DOHH2 (cell line): ENCODE results near the gene TAS2R14.

Experiments used
- H3F3A ChIP-seq: fragments of 200-600 bp; sonication (generic), shearing (Covaris generic); 2 replicates; pipeline ENCODE4 v1.6.0; 2016; ENCODE audit warnings: antibody characterized with exemption, mild to moderate bottlenecking; ENCODE audit not compliant: control insufficient read depth, insufficient read depth
- H3K27ac ChIP-seq: fragments of 200-600 bp; sonication (generic); 2 replicates; pipeline ENCODE4 v1.5.1; 2014; ENCODE audit warnings: low read depth, mild to moderate bottlenecking, low read length, moderate library complexity
- H3K27me3 ChIP-seq: fragments of 200-600 bp; sonication (generic); 2 replicates; pipeline ENCODE4 v1.6.1; 2014; ENCODE audit warnings: mild to moderate bottlenecking, low read length, mixed read lengths; ENCODE audit not compliant: control insufficient read depth
- H3K36me3 ChIP-seq: fragments of 200-600 bp; sonication (generic); 2 replicates; pipeline ENCODE4 v1.6.1; 2014; ENCODE audit warnings: mild to moderate bottlenecking, low read length, moderate library complexity, mixed read lengths; ENCODE audit not compliant: control insufficient read depth
- H3K4me1 ChIP-seq: fragments of 200-600 bp; sonication (generic); 2 replicates; pipeline ENCODE4 v1.6.1; 2014; ENCODE audit warnings: mild to moderate bottlenecking, low read length, mixed read lengths; ENCODE audit not compliant: control insufficient read depth
- H3K4me2 ChIP-seq: fragments of 200-600 bp; sonication (generic); 2 replicates; pipeline ENCODE4 v1.6.0; 2014; ENCODE audit warnings: mild to moderate bottlenecking, low read length, moderate library complexity
- H3K4me3 ChIP-seq: fragments of 200-600 bp; sonication (generic); 2 replicates; pipeline ENCODE4 v1.5.1; 2014; ENCODE audit warnings: mild to moderate bottlenecking, low read length, mixed read lengths
- H3K79me2 ChIP-seq: fragments of 200-600 bp; sonication (generic); 2 replicates; pipeline ENCODE4 v1.6.1; 2014; ENCODE audit warnings: mild to moderate bottlenecking, low read length, mixed read lengths; ENCODE audit not compliant: control insufficient read depth
- H3K9me2 ChIP-seq: fragments of 200-600 bp; sonication (generic); replicated peaks from 2 replicates; pipeline ENCODE4 v1.6.1; 2014; ENCODE audit warnings: mild to moderate bottlenecking, low read length, mixed read lengths; ENCODE audit not compliant: control insufficient read depth
- H3K9me3 ChIP-seq: fragments of 200-600 bp; sonication (generic); 2 replicates; pipeline ENCODE4 v1.6.1; 2014; ENCODE audit warnings: antibody characterized with exemption, low read length, mixed read lengths; ENCODE audit not compliant: control insufficient read depth, insufficient read depth
- H4K20me1 ChIP-seq: fragments of 200-600 bp; sonication (generic); 2 replicates; pipeline ENCODE4 v1.6.0; 2014; ENCODE audit warnings: low read depth, mild to moderate bottlenecking, antibody characterized with exemption, low read length, moderate library complexity; ENCODE audit not compliant: control insufficient read depth, insufficient read depth
- EZH2phosphoT487 ChIP-seq: fragments of 200-600 bp; sonication (generic); IDR thresholded peaks from 2 replicates; pipeline ENCODE4 v1.6.1; 2017; ENCODE audit warnings: borderline replicate concordance, mild to moderate bottlenecking, antibody characterized with exemption, low read length, moderate library complexity, mixed read lengths
- TF ChIP-seq, protein P1 (sequence below): fragments of 200-600 bp; sonication (generic); IDR thresholded peaks from one replicate; pipeline ENCODE4 v1.5.1; 2014; ENCODE audit warnings: antibody characterized with exemption, mild to moderate bottlenecking, low read depth, low read length; ENCODE audit not compliant: poor library complexity, severe bottlenecking

TAS2R14 gene

DNA sequence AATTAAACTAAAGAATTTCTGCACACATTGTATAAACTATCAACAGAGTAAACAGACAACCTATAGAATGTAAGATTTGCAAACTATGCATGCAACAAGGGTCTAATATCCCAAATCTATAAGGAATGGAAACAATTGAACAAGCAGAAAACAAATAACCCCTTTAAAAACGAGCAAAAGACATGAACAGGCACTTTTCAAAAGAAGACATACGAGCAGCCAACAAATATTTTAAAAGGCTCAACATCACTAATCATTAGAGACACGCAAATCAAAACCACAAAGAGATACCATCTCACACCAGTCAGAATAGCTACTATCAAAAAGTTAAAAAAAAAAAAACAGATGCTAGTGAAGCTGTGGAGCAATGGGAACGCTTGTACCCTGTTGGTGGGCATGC is 34.4 kb downstream of the TAS2R14 start:
- TF ChIP-seq, protein P1, sequence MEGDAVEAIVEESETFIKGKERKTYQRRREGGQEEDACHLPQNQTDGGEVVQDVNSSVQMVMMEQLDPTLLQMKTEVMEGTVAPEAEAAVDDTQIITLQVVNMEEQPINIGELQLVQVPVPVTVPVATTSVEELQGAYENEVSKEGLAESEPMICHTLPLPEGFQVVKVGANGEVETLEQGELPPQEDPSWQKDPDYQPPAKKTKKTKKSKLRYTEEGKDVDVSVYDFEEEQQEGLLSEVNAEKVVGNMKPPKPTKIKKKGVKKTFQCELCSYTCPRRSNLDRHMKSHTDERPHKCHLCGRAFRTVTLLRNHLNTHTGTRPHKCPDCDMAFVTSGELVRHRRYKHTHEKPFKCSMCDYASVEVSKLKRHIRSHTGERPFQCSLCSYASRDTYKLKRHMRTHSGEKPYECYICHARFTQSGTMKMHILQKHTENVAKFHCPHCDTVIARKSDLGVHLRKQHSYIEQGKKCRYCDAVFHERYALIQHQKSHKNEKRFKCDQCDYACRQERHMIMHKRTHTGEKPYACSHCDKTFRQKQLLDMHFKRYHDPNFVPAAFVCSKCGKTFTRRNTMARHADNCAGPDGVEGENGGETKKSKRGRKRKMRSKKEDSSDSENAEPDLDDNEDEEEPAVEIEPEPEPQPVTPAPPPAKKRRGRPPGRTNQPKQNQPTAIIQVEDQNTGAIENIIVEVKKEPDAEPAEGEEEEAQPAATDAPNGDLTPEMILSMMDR: no peak
- no peak for TF ChIP-seq EZH2phosphoT487
- Histone ChIP-seq H3K4me1 (no peaks in the 10 kb centered on the region), H4K20me1 (no peaks in the 10 kb centered on the region), H3K36me3 (no peaks in the 10 kb centered on the region), H3K27me3 (no peaks in the 10 kb centered on the region), H3K9me2 (no peaks in the 10 kb centered on the region), H3K27ac (no peak overlapping the region), H3F3A (no peaks in the 10 kb centered on the region), H3K9me3 (no peaks in the 10 kb centered on the region), H3K79me2 (no peaks in the 10 kb centered on the region), H3K4me3 (no peak overlapping the region), H3K4me2 (no peak overlapping the region)

DNA sequence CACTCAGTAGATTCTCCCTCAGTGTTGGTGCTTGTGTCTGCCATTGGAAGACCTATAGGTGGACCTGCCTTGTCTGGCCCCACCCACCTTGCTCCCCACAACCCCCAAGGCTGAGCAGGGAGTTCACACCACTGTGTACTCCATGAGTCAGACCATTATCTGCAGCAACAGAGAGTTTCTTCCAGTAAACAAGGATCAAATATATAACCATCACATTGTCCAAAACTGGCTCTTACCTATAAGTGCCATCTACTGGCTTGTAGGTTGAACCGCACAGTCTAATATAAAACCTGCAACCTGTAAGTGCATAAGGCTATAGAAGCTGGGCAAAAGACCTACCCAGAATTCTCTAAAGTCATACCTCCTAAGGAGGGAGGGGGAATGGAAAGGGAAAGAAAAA is 37.6 kb downstream of the TAS2R14 start:
- H3K4me3 ChIP-seq: no peak overlapping the region
- no peaks in the 10 kb centered on the region for H4K20me1 ChIP-seq
- H3K9me3 ChIP-seq: no peaks in the 10 kb centered on the region
- TF ChIP-seq, protein P1: no peak
- no peak for TF ChIP-seq EZH2phosphoT487
- no peaks in the 10 kb centered on the region for H3K79me2 ChIP-seq
- no peaks in the 10 kb centered on the region for H3F3A ChIP-seq
- H3K36me3 ChIP-seq: no peaks in the 10 kb centered on the region
- no peaks in the 10 kb centered on the region for H3K9me2 ChIP-seq
- H3K27ac ChIP-seq: no peak overlapping the region
- H3K4me2 ChIP-seq: no peak overlapping the region
- no peaks in the 10 kb centered on the region for H3K4me1 ChIP-seq
- no peaks in the 10 kb centered on the region for H3K27me3 ChIP-seq

DNA sequence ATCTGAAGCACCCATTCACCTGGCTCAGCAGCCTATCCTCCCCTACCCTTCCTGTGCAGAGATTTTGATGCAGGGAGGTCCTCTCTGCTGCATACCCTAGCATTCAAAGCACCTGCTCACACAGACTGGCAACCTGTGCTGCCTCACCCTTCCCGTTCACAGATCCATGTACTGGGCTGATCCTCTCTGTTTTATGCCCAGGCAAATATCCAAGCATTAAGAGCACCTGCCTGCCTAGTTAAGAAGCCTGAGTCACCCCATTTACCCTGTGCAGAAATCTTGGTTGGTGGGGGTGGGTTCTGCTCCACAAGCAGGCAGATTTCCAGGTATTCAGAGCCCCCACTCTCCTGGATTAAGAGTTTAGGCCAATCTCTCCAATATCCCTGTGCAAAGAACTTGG is 38.1 kb downstream of the TAS2R14 start:
- no peak overlapping the region for H3K4me2 ChIP-seq
- no peaks in the 10 kb centered on the region for H3K36me3 ChIP-seq
- no peaks in the 10 kb centered on the region for H4K20me1 ChIP-seq
- H3K27ac ChIP-seq: no peak overlapping the region
- no peaks in the 10 kb centered on the region for H3K9me2 ChIP-seq
- H3K9me3 ChIP-seq: no peaks in the 10 kb centered on the region
- TF ChIP-seq, protein P1: no peak
- TF ChIP-seq EZH2phosphoT487: no peak
- H3K4me1 ChIP-seq: no peaks in the 10 kb centered on the region
- H3F3A ChIP-seq: no peaks in the 10 kb centered on the region
- H3K79me2 ChIP-seq: no peaks in the 10 kb centered on the region
- H3K4me3 ChIP-seq: no peak overlapping the region
- no peaks in the 10 kb centered on the region for H3K27me3 ChIP-seq

DNA sequence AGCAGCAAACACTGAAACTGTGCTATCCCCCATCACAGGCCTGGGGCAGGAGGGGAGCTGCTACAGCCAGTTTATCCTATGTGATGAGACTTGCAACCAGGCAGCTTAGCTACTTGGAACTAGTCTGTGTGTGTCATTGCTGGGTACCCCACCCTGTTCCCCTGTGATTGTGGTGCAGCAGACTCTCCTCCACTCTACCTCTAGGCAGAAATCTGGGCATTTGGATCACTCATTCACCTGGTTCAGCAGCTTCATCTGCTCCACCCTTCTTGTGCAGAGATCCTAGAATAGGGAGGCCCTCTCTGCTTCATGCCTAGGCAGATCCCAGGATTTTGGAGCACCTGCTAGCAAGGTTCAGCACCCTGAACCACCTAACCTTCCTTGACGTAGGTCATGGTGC is 38.5 kb downstream of the TAS2R14 start:
- Histone ChIP-seq H4K20me1 (no peaks in the 10 kb centered on the region), H3K27me3 (no peaks in the 10 kb centered on the region), H3K36me3 (no peaks in the 10 kb centered on the region), H3K4me2 (no peak overlapping the region), H3K9me2 (no peaks in the 10 kb centered on the region), H3K4me3 (no peak overlapping the region), H3K4me1 (no peaks in the 10 kb centered on the region), H3K79me2 (no peaks in the 10 kb centered on the region), H3K27ac (no peak overlapping the region), H3F3A (no peaks in the 10 kb centered on the region), H3K9me3 (no peaks in the 10 kb centered on the region)
- TF ChIP-seq, protein P1: no peak
- no peak for TF ChIP-seq EZH2phosphoT487
